GM21528 (cell line): ENCODE measurements around the gene SMG1.
"Not testable (repeated sequence)": the region's sequence is repeated elsewhere in the genome, so short reads cannot be mapped to it uniquely, and the experiment has no call there.

Experiments used
- ATAC-seq: cut with Tn5 transposase; IDR thresholded peaks from one replicate; pipeline ENCODE4 v1.9.1; 2021; ENCODE audit warnings: mild to moderate bottlenecking, moderate library complexity; ENCODE audit not compliant: unreplicated experiment, low FRiP score

The SMG1 gene

GRCh38 chr16:18776334-18776733, 149.9 kb downstream of the SMG1 start:
- not testable (repeated sequence) for ATAC-seq

- ATAC-seq = not testable (repeated sequence)
These were observed 151.6 kb downstream of the SMG1 start for GRCh38 chr16:18774651-18775050.

- ATAC-seq = not testable (repeated sequence)
These were observed 154.0 kb downstream of the SMG1 start for GRCh38 chr16:18772171-18772570.

GRCh38 chr16:18770336-18770962, 155.8 kb downstream of the SMG1 start:
- ATAC-seq = not testable (repeated sequence)

- peak; percentile 55 for ATAC-seq
These were observed 159.0 kb downstream of the SMG1 start for GRCh38 chr16:18767217-18767616.

- ATAC-seq = peak; percentile 41
These were observed 163.5 kb downstream of the SMG1 start for GRCh38 chr16:18762713-18763112.

GRCh38 chr16:18759598-18760520, 166.3 kb downstream of the SMG1 start:
- peak; percentile 58 for ATAC-seq

- peak; percentile 40 for ATAC-seq
These were observed 168.1 kb downstream of the SMG1 start for GRCh38 chr16:18757960-18758660.

- not testable (repeated sequence) for ATAC-seq
These were observed 169.6 kb downstream of the SMG1 start for GRCh38 chr16:18756639-18757038.
